HFFc6 (cell line): Measurements from ENCODE around the gene FLT3LG. TPM values are rescaled to one million over a fixed set of nuclear protein-coding genes. Genes with fewer than 3 reads are reported as not detected.

Experiments used
- DNase-seq: peaks from one replicate; pipeline ENCODE4 v3.0.0-alpha.2; 2018
- H3K27ac Mint-ChIP-seq: 2 replicates; pipeline ENCODE4 v1.8.0; 2020; ENCODE audit warnings: mild to moderate bottlenecking, mixed read lengths
- H3K27me3 Mint-ChIP-seq: 2 replicates; pipeline ENCODE4 v1.8.0; 2021; ENCODE audit warnings: mild to moderate bottlenecking, moderate library complexity, mixed read lengths; ENCODE audit not compliant: insufficient read depth
- H3K36me3 Mint-ChIP-seq: 2 replicates; pipeline ENCODE4 v1.8.0; 2021; ENCODE audit warnings: low read depth, mixed read lengths
- H3K4me1 Mint-ChIP-seq: 2 replicates; pipeline ENCODE4 v1.8.0; 2020; ENCODE audit warnings: low read depth, mixed read lengths
- H3K4me3 Mint-ChIP-seq: 2 replicates; pipeline ENCODE4 v1.8.0; 2020; ENCODE audit warnings: mild to moderate bottlenecking, moderate library complexity, mixed read lengths
- H3K9me3 Mint-ChIP-seq: 2 replicates; pipeline ENCODE4 v1.8.0; 2020; ENCODE audit warnings: mild to moderate bottlenecking, mixed read lengths
- total RNA-seq, 6 experiments: library from RNA; stranded (reverse); fragmentation: NEBNext Ultra II Directional; extraction: Animal tissue kit (Norgen Biotek cat#: 25700); gene quantifications; 2 replicates in 1 of 6; 3 replicates in 5 of 6; pipeline ENCODE4 v1.2.3, GENCODE V29; 2021
- TF ChIP-seq, protein P1 (sequence below): fragments of 200-600 bp; sonication (generic); IDR thresholded peaks from 2 replicates; pipeline ENCODE4 v1.5.0; 2021; ENCODE audit warnings: antibody characterized with exemption, mild to moderate bottlenecking

Gene FLT3LG
- total RNA-seq, 6 experiments from 2014 or later = 4.9 to 12.5 (median 9.4) TPM

DNA sequence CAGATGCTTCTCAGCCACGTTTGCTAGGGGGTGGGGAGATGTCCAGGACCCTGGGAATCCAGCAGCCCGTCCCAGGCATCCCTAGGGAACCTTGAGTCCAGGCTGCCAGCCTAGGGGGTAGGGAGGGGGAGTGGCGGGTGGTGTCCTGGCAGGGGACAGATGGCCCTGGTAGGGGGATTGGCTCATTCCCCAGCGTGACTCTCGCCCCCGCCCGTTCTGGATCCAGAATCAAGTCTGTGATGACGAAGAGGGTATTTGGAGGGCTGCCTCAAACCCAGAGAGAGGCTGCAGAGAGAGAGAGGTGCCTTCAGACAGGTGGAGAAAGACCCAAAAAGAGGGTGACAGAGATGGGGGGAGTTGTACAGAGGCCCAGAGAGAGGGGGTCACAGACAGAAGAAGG is 36.8 kb upstream of the FLT3LG start:
- TF ChIP-seq, protein P1, sequence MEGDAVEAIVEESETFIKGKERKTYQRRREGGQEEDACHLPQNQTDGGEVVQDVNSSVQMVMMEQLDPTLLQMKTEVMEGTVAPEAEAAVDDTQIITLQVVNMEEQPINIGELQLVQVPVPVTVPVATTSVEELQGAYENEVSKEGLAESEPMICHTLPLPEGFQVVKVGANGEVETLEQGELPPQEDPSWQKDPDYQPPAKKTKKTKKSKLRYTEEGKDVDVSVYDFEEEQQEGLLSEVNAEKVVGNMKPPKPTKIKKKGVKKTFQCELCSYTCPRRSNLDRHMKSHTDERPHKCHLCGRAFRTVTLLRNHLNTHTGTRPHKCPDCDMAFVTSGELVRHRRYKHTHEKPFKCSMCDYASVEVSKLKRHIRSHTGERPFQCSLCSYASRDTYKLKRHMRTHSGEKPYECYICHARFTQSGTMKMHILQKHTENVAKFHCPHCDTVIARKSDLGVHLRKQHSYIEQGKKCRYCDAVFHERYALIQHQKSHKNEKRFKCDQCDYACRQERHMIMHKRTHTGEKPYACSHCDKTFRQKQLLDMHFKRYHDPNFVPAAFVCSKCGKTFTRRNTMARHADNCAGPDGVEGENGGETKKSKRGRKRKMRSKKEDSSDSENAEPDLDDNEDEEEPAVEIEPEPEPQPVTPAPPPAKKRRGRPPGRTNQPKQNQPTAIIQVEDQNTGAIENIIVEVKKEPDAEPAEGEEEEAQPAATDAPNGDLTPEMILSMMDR = no peak
- Mint-ChIP-seq H3K27me3 (peaks cover 61% of the 10 kb centered on the region), H3K36me3 (no peaks in the 10 kb centered on the region), H3K4me3 (no peak overlapping the region), H3K27ac (no peak overlapping the region), H3K4me1 (peaks cover 21% of the 10 kb centered on the region), H3K9me3 (peaks cover 2% of the 10 kb centered on the region; the same call in 1 of the 2 replicates)
- DNase-seq = no peak

DNA sequence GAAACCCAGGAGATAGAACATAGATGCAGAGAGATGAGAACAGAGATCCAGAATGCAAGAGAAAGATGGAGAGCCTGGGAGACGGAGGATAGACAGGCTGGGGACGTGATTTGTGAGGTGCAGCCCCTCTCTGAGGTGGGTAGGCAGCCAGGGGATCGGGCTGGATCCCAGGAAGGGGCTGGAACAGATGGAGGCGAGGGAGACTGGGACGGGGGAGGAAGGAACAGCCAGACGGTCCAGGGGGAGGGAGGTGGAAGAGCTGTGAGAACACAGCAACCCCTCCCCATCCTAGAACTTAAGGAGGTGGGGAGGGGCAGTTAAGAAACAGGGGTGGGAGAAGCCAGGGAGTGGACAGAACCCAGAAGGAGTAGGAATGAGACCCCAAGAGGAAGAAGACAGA is 35.8 kb upstream of the FLT3LG start:
- TF ChIP-seq, protein P1 = no peak
- DNase-seq = no peak
- no peak overlapping the region for H3K27ac Mint-ChIP-seq
- peaks cover 60% of the 10 kb centered on the region for H3K27me3 Mint-ChIP-seq
- H3K9me3 Mint-ChIP-seq = no peaks in the 10 kb centered on the region; the same call in 1 of the 2 replicates
- H3K4me3 Mint-ChIP-seq = no peak overlapping the region
- no peaks in the 10 kb centered on the region for H3K36me3 Mint-ChIP-seq
- peaks cover 26% of the 10 kb centered on the region for H3K4me1 Mint-ChIP-seq

DNA sequence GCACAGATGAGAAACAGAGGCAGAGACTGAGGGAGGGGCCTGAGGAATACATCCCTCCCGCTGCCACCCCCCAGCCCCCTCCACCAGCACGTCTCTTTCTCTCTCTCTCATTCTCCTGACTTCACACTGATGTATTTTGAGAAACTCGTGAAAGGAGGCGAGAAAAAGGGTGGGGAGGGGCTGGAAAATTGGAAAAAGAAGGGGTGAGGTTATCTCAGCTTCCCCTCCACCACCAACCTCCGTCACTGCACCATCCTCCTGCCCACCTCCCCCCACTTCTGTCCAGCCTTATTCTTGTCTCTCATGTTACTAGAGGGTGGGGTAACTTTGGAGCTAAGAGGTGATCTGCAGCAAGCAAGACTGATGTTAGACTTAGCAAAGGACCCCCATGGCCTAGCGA is 34.2 kb upstream of the FLT3LG start:
- Mint-ChIP-seq H3K4me3 (no peak overlapping the region), H3K27ac (no peak overlapping the region), H3K27me3 (peaks cover 53% of the 10 kb centered on the region), H3K4me1 (peaks cover 32% of the 10 kb centered on the region), H3K36me3 (no peaks in the 10 kb centered on the region), H3K9me3 (no peaks in the 10 kb centered on the region)
- TF ChIP-seq, protein P1 = no peak
- DNase-seq = no peak

DNA sequence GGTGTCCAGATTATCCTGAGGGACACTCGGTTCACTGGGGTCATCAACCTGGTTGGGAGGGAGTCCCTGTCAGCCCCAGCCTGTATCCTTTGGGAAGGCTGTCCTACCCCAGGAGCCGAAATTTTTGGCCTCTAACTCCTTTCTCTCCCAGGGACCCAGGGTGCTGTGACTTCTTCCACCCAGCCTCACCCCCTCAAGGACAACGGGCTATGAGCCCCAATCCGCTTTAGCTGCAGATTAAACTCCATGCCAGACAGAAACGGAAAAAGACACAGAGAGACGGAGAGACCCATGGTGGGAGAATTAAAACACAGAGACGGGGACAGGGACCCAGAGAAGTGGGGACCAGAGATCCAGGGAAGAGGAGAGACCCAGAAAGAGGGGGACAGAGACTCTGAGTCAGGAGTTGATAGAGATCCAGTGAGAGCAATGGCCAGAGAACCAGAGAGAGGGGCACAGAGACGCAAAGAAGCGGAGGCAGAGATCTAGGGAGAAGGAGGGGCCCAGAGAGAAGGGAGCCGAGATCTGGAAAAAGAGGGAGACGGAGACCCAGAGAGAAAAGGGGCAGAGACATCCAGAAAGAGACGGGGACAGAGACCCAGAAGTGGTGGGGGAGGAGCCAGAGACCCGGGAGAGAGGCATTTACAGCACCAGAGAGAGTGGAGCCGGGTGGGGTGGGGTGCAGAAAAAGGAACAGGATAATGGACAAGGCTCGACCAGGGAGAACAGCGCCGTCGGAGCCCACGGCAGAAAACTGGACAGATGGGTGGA is 33.4 kb upstream of the FLT3LG start:
- peaks cover 32% of the 10 kb centered on the region for H3K4me1 Mint-ChIP-seq
- no peaks in the 10 kb centered on the region for H3K9me3 Mint-ChIP-seq
- DNase-seq = no peak
- no peaks in the 10 kb centered on the region for H3K36me3 Mint-ChIP-seq
- TF ChIP-seq, protein P1 = no peak
- peaks cover 50% of the 10 kb centered on the region for H3K27me3 Mint-ChIP-seq
- no peak overlapping the region for H3K27ac Mint-ChIP-seq
- H3K4me3 Mint-ChIP-seq = peak overlapping the region; percentile 38

DNA sequence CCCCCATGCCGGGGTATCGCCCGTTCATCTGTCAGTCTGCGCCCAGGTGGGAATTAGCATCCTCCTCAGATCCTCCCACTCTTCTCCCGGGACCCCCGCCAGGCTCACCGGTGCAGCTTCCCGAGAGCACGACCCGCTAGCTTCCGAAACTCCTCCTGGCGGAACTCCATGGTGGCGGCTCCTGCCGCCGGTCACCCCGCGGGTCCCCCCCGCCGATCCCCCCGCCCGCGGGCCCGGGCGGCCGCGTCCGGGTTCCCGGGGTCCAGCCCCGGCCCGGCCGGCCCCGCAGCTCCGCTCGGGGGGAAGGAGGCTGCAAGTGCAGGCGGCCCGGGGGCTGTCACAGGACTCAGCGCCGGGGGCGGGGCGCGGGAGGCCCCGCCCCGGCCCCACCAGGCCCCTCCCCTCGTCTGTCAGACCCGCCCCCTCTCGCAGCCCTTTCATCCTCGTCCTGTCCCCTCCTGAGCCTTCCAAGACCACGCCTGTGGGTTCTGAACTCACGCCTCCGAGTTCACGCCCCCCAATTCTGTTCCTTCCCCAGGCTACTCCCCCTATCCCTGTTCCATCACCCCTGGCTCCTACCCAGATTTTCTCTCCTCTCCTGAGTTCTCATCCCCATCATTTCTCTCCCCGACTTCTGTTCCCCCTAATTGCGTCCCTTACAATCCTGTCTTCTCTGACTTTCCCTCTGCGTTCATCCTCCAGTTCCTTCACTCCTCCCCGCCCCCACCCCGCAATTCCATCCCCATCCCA is 32.6 kb upstream of the FLT3LG start, which contains the start of gene SLC17A7:
Gene SLC17A7, minus strand, starts transcription at position 318 of the 750 bp plus-strand sequence. Its CDS starts 148 bp downstream, at position 170.
- 0 out of 2 replicates have a peak, but pooled peaks cover 4% of the 10 kb centered on the region for H3K36me3 Mint-ChIP-seq
- H3K4me1 Mint-ChIP-seq = peaks cover 32% of the 10 kb centered on the region
- H3K27ac Mint-ChIP-seq = no peak within 1 kb of the TSS
- peaks cover 42% of the 10 kb centered on the region for H3K27me3 Mint-ChIP-seq
- DNase-seq = no peak
- TF ChIP-seq, protein P1 = no peak
- peak within 1 kb of the TSS; percentile 81 for H3K4me3 Mint-ChIP-seq
- H3K9me3 Mint-ChIP-seq = no peaks in the 10 kb centered on the region
